PC-9 (cell line): ENCODE measurements around the gene FNDC3B. TPM values are rescaled to one million over a fixed set of nuclear protein-coding genes. Genes with fewer than 3 reads are reported as not detected.

ENCODE experiments used
- BruUV-seq: library from RNA; stranded (reverse); fragments of 400-500 nt; replicated peaks from 2 replicates; lab custom pipeline; 2021; lab: Mats Ljungman, UMichigan
- CTCF ChIA-PET: fragments of 300-600 bp; sonication (Branson Sonifier 250); formaldehyde crosslinking; loops from one replicate; lab custom pipeline; 2022; ENCODE audit warnings: antibody characterized with exemption; lab: Charles Lee
- POLR2A ChIA-PET: fragments of 300-600 bp; sonication (Branson Sonifier 250); formaldehyde crosslinking; loops from one replicate; lab custom pipeline; 2022; ENCODE audit warnings: antibody characterized with exemption; ENCODE audit not compliant: unreplicated experiment; lab: Charles Lee
- DNase-seq, 2 experiments: peaks; one replicate each; pipeline versions ENCODE4 v3.0.0 to v3.0.0-alpha.2; 2015 to 2022; ENCODE audit warnings: mixed read lengths in 1 of 2
- H2AFZ ChIP-seq: fragments of 200-600 bp; sonication (generic); 2 replicates; pipeline ENCODE4 v1.8.1; 2017; ENCODE audit warnings: antibody characterized with exemption
- H3F3A ChIP-seq: fragments of 200-600 bp; sonication (generic); 2 replicates; pipeline ENCODE4 v1.8.1; 2017; ENCODE audit warnings: antibody characterized with exemption, mild to moderate bottlenecking, low read depth; ENCODE audit not compliant: insufficient read depth
- H3K27ac ChIP-seq: fragments of 200-600 bp; sonication (generic); 2 replicates; pipeline ENCODE4 v1.6.1; 2016; ENCODE audit warnings: mixed run types
- H3K27me3 ChIP-seq: fragments of 200-600 bp; sonication (generic); 2 replicates; pipeline ENCODE4 v1.6.1; 2016; ENCODE audit warnings: low read depth, mixed run types; ENCODE audit not compliant: insufficient read depth
- H3K36me3 ChIP-seq: fragments of 200-600 bp; sonication (generic); 2 replicates; pipeline ENCODE4 v1.6.1; 2016; ENCODE audit warnings: low read depth, mixed run types
- H3K4me1 ChIP-seq: fragments of 200-600 bp; sonication (generic); replicated peaks from 2 replicates; pipeline ENCODE4 v1.6.1; 2016; ENCODE audit warnings: mixed run types; ENCODE audit not compliant: insufficient read depth
- H3K4me2 ChIP-seq: fragments of 200-600 bp; sonication (generic); 2 replicates; pipeline ENCODE4 v1.6.1; 2017; ENCODE audit warnings: mixed run types
- H3K4me3 ChIP-seq: fragments of 200-600 bp; sonication (generic); 2 replicates; pipeline ENCODE4 v1.6.1; 2016; ENCODE audit warnings: mixed run types
- H3K79me2 ChIP-seq: fragments of 200-600 bp; sonication (generic); 2 replicates; pipeline ENCODE4 v1.6.1; 2017; ENCODE audit warnings: low read depth, mixed run types
- H3K9me2 ChIP-seq: fragments of 200-600 bp; sonication (generic); 2 replicates; pipeline ENCODE4 v1.8.1; 2017; ENCODE audit warnings: mild to moderate bottlenecking; ENCODE audit not compliant: insufficient read depth
- H3K9me3 ChIP-seq: fragments of 200-600 bp; sonication (generic); 2 replicates; pipeline ENCODE4 v1.8.1; 2016; ENCODE audit warnings: low read depth; ENCODE audit not compliant: insufficient read depth
- H4K20me1 ChIP-seq: fragments of 200-600 bp; sonication (generic); 2 replicates; pipeline ENCODE4 v1.8.1; 2017; ENCODE audit not compliant: insufficient read depth
- CTCF ChIP-seq: fragments of 200-600 bp; sonication (generic); conservative IDR thresholded peaks from 2 replicates; pipeline ENCODE4 v1.6.1; 2017; ENCODE audit warnings: mixed run types, antibody characterized with exemption, mild to moderate bottlenecking, moderate library complexity
- EZH2 ChIP-seq: fragments of 200-600 bp; sonication (generic); IDR thresholded peaks from 2 replicates; pipeline ENCODE4 v1.8.0; 2017; ENCODE audit warnings: antibody characterized with exemption, low read depth
- intact Hi-C: fragments of 100-400 bp; cut with micrococcal nuclease; formaldehyde crosslinking; loops from one replicate; pipeline ENCODE4 v1.10.0; 2022; ENCODE audit not compliant: unreplicated experiment
- total RNA-seq: library from RNA; stranded (reverse); gene quantifications from 2 replicates; pipeline ENCODE4 v1.2.3, GENCODE V29; 2021

The FNDC3B gene
- total RNA-seq, 1 experiment from 2014 or later: 106 TPM

- intact Hi-C loops: no loop called here
- peaks cover 21% of the 10 kb centered on the region for H4K20me1 ChIP-seq
- H3K27me3 ChIP-seq: no peaks in the 10 kb centered on the region
- no peak overlapping the region for H3K4me3 ChIP-seq
- H3K4me2 ChIP-seq: no peak overlapping the region
- H3K9me2 ChIP-seq: no peaks in the 10 kb centered on the region
- BruUV-seq: no TSS peak
- peaks cover 36% of the 10 kb centered on the region; the same call in 1 of the 2 replicates for H3F3A ChIP-seq
- ChIA-PET CTCF (no interaction called here), POLR2A (no interaction called here)
- H2AFZ ChIP-seq: no peak overlapping the region
- H3K36me3 ChIP-seq: peaks cover 82% of the 10 kb centered on the region
- H3K79me2 ChIP-seq: no peaks in the 10 kb centered on the region
- H3K9me3 ChIP-seq: no peaks in the 10 kb centered on the region
- no peak for TF ChIP-seq CTCF
- TF ChIP-seq EZH2: no peak
- no peak for DNase-seq
- no peak overlapping the region for H3K27ac ChIP-seq
- no peaks in the 10 kb centered on the region for H3K4me1 ChIP-seq
These were observed 333.5 kb downstream of the FNDC3B start for GRCh38 chr3:172372895-172373294.

GRCh38 chr3:172373912-172374311, 334.5 kb downstream of the FNDC3B start:
- CTCF ChIA-PET: no interaction called here

GRCh38 chr3:172375206-172375850, 335.9 kb downstream of the FNDC3B start:
- POLR2A ChIA-PET: no interaction called here
- Histone ChIP-seq H3K4me1 (no peaks in the 10 kb centered on the region), H3K27ac (no peak overlapping the region), H3K9me3 (no peaks in the 10 kb centered on the region), H3K4me2 (no peak overlapping the region), H2AFZ (no peak overlapping the region), H3K9me2 (no peaks in the 10 kb centered on the region), H4K20me1 (peaks cover 18% of the 10 kb centered on the region), H3K4me3 (no peak overlapping the region), H3F3A (peaks cover 33% of the 10 kb centered on the region), H3K79me2 (0 out of 2 replicates have a peak, but pooled peaks cover under 1% of the 10 kb centered on the region), H3K36me3 (peaks cover 85% of the 10 kb centered on the region), H3K27me3 (no peaks in the 10 kb centered on the region)
- TF ChIP-seq EZH2 (no peak), CTCF (no peak)
- intact Hi-C loops: no loop called here
- CTCF ChIA-PET: no interaction called here
- no TSS peak for BruUV-seq
- DNase-seq: no peak

More at GRCh38 chr3:172373912-172374311, 334.5 kb downstream of the FNDC3B start:
- POLR2A ChIA-PET: no interaction called here
- intact Hi-C loops: no loop called here
- no TSS peak for BruUV-seq
- H3K27ac ChIP-seq: no peak overlapping the region
- H3K36me3 ChIP-seq: peaks cover 84% of the 10 kb centered on the region
- H3F3A ChIP-seq: peaks cover 32% of the 10 kb centered on the region; the same call in 1 of the 2 replicates
- TF ChIP-seq EZH2: no peak
- TF ChIP-seq CTCF: no peak
- H3K9me3 ChIP-seq: no peaks in the 10 kb centered on the region
- no peak overlapping the region for H2AFZ ChIP-seq
- peaks cover 23% of the 10 kb centered on the region for H4K20me1 ChIP-seq
- no peaks in the 10 kb centered on the region for H3K4me1 ChIP-seq
- no peaks in the 10 kb centered on the region for H3K79me2 ChIP-seq
- H3K27me3 ChIP-seq: no peaks in the 10 kb centered on the region
- no peak overlapping the region for H3K4me2 ChIP-seq
- H3K9me2 ChIP-seq: no peaks in the 10 kb centered on the region
- DNase-seq: no peak
- H3K4me3 ChIP-seq: no peak overlapping the region
